NB4 (cell line): Measurements from ENCODE around the gene RHOT1.

Experiments used
- CTCF ChIP-seq: IDR thresholded peaks from one replicate; pipeline ENCODE4 v1.5.1; 2012; ENCODE audit warnings: low read depth, low read length
- MAX ChIP-seq: IDR thresholded peaks from 2 replicates; pipeline ENCODE4 v1.6.1; 2011; ENCODE audit warnings: low read depth, low read length
- POLR2A ChIP-seq: IDR thresholded peaks from 2 replicates; pipeline ENCODE4 v1.6.1; 2011; ENCODE audit warnings: mild to moderate bottlenecking; ENCODE audit not compliant: insufficient read length; ENCODE audit errors: extremely low read depth

DNA sequence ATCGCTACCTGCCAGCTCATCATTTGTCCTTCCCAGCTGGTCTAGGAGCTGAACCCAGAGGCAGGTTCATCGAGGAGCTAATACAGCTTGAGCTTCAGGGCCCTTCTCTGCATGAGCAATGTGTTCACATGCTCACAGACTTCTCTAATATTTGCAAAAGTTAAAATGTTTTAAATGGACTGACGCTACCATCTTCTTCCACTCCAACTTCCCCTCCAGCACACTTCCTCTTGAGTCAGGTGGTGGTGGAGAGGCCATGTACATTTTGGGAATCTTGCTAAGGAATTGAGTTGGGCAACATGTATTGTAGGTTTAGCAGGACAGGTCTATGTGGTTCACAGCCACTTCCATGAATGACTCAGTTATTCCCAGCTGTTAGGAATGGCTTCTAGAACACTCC, 21.6 kb upstream of the RHOT1 start:
- TF ChIP-seq CTCF: no peak
- TF ChIP-seq MAX: no peak
- no peak for TF ChIP-seq POLR2A
